GM21528 (cell line): Measurements from ENCODE around the gene AGAP1.

ENCODE experiments used
- ATAC-seq: cut with Tn5 transposase; IDR thresholded peaks from one replicate; pipeline ENCODE4 v1.9.1; 2021; ENCODE audit warnings: mild to moderate bottlenecking, moderate library complexity; ENCODE audit not compliant: unreplicated experiment, low FRiP score

Gene AGAP1

GRCh38 chr2:235918876-235919275 lies 425.0 kb downstream of the AGAP1 start:
- no peak for ATAC-seq

DNA sequence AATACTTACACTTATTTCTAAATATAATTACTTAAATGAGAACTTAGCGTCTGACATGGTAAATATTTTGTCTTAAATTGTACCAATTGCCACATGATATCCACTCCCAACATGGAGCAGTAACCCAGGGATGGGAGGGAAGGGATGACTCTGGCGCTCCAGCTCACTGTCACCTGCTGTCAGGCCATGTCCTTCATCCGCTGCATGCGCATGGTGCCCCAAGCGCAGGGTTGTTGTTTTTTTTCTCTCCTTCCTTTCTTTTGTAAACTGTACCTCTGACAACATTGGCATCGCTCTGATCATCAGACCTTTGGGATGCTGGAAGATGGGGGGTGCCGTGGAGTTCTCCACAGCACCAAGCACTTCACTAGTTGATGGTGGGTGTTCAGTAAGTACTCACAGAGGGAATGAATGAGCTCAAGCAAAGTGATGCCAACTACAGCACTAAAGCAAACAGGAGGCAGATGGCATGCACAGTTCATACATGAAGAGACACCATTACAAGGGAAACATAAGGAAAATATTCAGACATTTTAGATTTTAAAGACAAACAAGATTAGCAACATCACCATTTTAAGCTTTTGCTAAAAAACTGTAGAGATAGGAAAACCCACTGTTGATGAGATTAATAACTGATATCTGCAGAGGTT lies 426.5 kb downstream of the AGAP1 start:
- no peak for ATAC-seq

- no peak for ATAC-seq
Observed at GRCh38 chr2:235921508-235922191, 427.8 kb downstream of the AGAP1 start.

GRCh38 chr2:235922839-235923238 lies 429.0 kb downstream of the AGAP1 start:
- no peak for ATAC-seq

DNA sequence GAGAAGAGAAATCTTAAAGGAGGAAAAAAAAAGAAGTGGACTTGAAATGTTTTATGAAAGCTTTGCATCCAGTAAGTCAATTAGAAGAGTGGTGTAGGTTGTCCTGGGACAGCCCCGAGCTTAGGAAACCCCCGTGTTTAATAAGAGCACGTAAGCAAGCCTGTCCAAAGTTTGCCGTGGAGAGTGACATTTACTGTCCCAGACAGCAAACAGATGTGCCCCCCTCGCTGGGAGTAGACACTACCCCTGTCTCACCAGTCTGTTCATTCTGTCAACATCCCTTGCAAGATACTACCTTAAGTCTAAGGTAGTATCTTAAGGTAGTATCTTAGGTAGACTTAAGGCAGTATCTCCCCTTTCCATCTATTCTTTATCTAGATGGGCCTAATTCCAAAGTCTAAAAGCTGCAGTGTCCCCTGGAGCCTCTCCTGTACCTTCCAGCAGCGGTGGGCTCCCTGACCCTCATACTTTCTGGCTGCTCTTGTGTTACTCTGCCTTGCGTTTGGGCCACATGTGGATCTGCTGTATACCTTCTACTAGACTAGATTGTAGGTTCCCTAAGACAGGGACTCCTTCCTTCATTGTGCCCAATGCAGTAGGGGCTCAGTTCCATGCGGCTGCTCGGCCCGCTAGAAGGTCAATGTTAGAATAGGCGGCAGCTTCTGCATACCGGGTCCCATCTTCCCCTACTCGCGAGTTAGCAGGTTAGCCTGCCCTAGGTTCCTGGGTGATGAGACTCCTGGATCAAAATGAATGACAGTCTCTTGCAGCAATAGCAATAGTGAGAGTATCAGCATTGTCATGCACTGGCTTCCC lies 430.2 kb downstream of the AGAP1 start:
- no peak for ATAC-seq

- ATAC-seq = no peak
Observed at GRCh38 chr2:235924675-235925063, 430.8 kb downstream of the AGAP1 start.

DNA sequence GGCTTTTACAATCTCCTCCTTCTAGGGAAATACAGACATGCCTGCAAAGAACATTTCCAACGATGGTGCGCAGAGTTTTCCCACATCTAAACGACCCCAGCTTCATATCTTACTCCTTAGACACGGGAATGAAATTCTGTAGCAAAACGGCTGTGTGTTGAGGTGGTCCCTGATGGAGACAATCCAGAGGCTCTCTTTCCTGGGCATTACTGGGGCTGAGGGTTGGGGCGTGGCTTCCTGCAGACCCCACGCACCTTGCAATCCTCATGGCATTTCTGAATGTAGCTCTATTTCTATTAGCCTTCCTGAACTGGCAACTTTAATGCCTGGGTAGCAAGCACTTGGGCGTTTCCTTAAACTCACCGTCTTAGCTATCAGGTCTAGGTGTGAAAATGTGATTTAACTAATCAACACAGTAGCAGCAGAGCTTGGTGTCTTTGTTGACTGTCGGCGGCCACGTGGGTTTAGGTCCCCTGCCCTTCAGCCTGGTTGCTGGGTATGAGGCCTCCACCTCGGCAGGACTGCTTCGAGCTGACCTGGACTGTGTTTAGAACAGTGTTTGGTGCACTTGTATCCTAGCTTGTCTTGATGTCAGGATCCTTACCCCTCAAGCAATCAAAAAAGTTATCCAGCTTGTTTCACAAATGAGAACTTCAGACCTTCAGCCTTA lies 431.5 kb downstream of the AGAP1 start:
- ATAC-seq = no peak

- no peak for ATAC-seq
Observed at GRCh38 chr2:235926229-235926628, 432.4 kb downstream of the AGAP1 start.

DNA sequence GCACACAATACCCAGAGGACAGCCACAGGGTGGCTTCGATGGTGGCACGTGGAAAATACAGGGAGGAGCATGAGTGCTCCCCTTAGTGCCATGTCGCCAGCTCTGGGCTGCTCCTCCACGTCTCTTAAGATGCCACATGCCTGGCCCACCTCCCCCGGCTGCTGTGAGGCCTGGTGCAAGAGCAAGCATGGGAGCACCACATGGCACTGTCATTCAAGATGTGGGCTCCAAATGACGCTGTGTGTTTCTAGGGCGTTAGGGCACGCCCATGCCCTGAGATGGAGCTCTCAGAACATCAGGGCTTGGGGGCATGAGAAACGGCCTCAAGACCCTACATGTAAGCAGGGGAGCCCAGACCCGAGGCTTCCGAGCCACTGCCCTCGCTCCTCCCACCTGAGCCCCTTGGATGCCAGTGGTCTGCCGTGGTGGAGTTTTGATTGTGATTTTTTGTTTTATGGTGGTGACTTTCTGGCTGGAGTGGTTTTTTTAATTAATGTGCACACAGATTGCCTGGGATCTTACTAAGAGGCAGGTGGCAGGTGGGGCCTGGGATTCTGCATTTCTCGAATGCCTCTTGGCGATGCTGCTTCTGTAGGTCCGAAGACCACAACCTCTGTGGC lies 435.0 kb downstream of the AGAP1 start:
- no peak for ATAC-seq

DNA sequence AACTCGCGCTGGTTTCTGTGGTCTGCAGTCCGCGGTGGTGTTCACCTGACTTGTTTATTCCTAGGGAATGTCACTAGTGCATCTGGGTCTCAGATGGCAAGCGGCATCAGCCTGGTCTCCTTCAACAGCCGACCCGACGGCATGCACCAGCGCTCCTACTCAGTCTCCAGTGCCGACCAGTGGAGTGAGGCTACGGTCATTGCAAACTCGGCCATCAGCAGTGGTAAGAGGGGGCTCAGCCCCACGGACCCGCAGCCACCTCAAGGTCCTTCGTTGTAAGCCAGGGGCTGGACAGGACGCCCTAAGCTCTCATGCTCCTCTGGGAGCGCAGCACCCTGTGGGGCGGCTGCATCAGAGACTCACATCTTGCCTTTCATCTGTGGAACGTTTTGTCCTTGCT lies 436.9 kb downstream of the AGAP1 start:
- no peak for ATAC-seq

DNA sequence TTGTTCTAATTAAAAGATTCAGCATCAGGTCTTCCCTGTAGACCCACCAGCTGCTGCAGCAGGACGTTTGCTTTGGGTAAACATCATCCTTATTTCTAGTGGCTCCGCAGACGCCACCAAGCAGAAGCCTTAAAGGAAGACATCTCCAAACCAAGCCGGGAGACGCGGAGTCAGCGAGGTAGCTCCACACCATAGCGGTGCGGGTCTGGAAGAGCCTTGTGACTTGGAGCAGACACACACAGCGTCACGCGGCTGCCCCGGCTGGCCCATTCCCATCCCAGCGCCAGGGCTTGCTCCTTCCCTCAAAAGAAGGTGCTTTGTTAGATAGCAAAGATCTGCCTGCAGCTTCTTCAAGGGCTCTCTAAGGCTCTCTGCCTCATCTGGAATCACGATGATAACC lies 437.8 kb downstream of the AGAP1 start:
- no peak for ATAC-seq

- no peak for ATAC-seq
Observed at GRCh38 chr2:235934059-235934773, 440.4 kb downstream of the AGAP1 start.

DNA sequence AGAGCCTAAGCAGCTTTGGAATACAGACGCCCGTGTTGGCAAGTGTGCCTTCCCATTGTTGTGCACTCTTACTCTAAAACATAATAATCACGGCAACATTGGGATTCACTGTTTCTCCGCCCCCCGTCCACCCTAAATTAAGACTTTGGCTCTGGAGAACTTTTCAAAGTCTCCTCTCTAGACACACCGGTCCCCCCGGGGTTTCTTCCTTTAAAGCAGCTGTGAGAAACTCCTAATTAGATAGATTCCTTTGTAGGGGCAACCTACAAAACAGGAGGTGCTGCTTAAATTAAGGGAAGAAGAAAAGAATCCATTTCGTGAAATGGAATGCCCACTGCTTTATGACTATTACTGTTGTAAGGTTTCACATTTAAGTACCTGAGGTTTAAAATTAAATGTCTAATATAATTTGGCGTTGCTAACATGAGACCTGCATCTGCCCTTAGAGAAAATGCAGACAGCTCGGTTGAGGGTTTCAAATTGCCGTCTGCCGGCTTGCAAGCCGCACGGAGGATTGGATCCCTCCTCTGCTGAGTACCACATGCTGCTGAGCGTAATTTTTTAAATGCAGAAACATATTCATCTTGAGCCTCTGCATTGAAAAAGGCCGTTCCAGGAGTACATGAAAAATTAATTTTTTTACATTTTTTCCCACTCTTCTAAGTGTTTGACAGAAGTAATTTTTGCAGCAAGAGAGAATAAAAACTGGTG lies 441.1 kb downstream of the AGAP1 start:
- ATAC-seq = no peak

DNA sequence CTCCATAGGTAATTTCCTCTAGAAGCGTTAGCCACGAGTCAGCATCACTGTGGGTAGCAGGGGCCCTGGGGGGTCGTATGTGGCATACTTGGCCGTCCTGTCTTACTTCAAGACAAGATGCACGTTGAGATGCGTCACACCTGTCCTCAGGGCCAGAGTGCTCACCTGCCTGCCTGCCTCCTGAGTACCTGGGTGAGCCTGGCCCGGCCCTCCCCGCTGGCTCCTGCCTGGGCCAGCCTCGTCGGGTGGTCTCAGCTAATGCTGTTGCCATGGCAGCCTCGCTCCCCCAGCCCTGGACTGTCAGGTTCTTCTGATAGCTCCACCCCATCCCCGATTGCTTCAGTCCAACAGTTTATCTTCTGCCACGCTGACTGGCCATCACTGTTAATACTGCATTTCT lies 441.9 kb downstream of the AGAP1 start:
- no peak for ATAC-seq

DNA sequence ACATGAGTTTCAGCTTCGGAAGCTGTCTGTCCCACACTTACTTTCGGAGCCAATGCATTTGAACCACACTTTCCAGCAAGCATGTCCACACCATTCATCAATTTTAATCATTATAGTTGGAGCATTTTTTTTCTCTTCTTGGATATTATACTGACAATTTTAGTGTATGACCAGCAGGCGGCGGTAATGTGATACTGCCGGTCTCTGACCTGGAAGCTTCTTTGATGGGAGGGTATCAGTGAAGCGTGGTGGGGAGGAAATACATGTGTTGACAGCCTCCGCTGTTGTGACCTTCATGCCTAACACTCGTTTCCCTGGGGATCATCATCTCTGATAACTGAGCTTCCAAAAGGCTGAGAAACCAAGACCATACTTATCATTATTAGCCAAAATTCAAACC lies 442.6 kb downstream of the AGAP1 start:
- no peak for ATAC-seq

DNA sequence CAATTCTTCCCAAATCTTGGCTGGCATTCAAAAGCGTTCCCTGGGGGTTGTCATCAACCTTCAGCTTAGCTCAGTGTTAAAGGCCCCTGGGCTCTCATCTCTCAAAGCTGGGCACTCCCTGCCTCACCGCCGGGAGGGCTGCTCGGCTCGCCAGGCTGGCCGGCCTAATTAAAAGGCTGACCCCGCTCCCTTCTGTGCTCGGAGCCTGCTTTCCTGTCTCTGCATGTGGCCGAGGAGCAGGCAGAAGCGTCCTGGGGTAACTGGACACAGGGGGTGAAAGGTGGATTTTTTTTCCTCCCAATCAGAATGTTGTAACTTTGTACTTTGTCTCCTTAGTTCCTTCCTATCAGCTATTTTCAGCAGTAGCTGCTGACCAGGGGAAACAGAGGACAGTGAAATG lies 443.2 kb downstream of the AGAP1 start:
- ATAC-seq = no peak

DNA sequence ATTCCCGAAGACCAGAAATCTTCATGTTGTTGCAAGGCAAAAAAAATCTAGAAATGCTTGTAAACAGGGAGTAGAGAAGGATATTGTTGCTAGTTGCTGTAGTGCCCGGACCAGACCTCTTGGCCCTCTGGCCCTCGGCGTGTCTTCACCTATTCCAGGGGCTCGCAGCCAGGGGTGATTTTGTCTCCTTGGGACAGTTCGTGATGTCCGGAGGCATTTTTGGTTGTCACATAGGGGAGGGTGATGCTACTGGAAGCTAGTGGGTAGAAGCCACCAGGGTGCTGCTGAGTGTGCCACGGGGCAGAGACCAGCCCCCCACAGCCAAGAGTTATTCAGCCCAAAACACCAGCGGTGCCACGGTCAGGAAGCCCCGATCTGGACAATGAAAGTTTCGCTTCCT lies 443.7 kb downstream of the AGAP1 start:
- ATAC-seq = no peak

DNA sequence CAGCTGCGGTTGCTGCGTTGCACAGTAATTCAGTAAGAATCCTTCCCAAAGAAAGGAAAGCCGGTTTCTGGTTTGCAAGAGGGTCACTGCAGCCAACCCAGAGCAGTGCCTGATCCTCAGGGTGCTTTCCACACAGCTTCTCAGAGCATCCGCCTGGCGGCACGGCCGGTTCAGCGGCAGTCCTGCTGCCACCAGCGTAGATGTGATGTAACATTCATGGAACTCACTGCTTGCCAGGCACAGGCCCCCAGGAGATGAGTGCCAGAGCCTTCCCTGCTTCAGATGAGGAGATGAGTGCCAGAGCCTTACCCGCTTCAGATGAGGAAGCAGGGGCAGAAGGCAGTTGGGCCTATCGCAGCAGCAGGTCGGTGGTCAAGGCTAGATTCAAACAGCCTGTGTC lies 444.1 kb downstream of the AGAP1 start:
- no peak for ATAC-seq

- no peak for ATAC-seq
Observed at GRCh38 chr2:235938611-235939010, 444.8 kb downstream of the AGAP1 start.
